Bronchial epithelial cell (primary cell): ENCODE results near the gene GALNT8. TPM values are rescaled to one million over a fixed set of nuclear protein-coding genes. Genes with fewer than 3 reads are reported as not detected.
A peak's percentile ranks its signal among the peaks of the same experiment; 100 is the strongest.
"Not testable (repeated sequence)": the region's sequence is repeated elsewhere in the genome, so short reads cannot be mapped to it uniquely, and the experiment has no call there.

Experiments used
- DNase-seq: peaks from one replicate; pipeline ENCODE4 v3.0.0-alpha.2; 2010; ENCODE audit warnings: low read depth
- FAIRE-seq: peaks from 2 replicates; lab custom pipeline; 2011; peaks lifted over from hg19 to GRCh38; lab: Jason Lieb, UNC
- H3K27me3 ChIP-seq: 2 replicates; pipeline ENCODE4 v1.5.1; 2011; ENCODE audit warnings: low read length; ENCODE audit not compliant: control insufficient read depth, insufficient read depth
- H3K36me3 ChIP-seq: 2 replicates; pipeline ENCODE4 v1.5.1; 2011; ENCODE audit warnings: low read length; ENCODE audit not compliant: control insufficient read depth, insufficient read depth
- H3K4me3 ChIP-seq: 2 replicates; pipeline ENCODE4 v1.5.1; 2011; ENCODE audit warnings: mild to moderate bottlenecking, low read depth, low read length, control low read depth
- CTCF ChIP-seq: IDR thresholded peaks from 2 replicates; pipeline ENCODE4 v1.5.1; 2011; ENCODE audit warnings: mild to moderate bottlenecking, moderate library complexity, low read length, control low read depth, inconsistent platforms; ENCODE audit not compliant: insufficient read depth, severe bottlenecking
- total RNA-seq: library from RNA; depleted of rRNA; stranded (reverse); fragments of >200 nt; gene quantifications from 2 replicates; pipeline ENCODE4 v1.2.1, GENCODE V29; 2014

Gene GALNT8
- total RNA-seq, 1 donor from 2014 or later: not detected

GRCh38 chr12:4710113-4710512 is 10.1 kb upstream of the GALNT8 start:
- no peak for TF ChIP-seq CTCF
- DNase-seq (no peak), FAIRE-seq (no peak)
- Histone ChIP-seq H3K27me3 (no peaks in the 10 kb centered on the region), H3K36me3 (no peaks in the 10 kb centered on the region), H3K4me3 (no peak overlapping the region)

GRCh38 chr12:4714879-4715278 is 5.3 kb upstream of the GALNT8 start:
- Histone ChIP-seq H3K4me3 (no peak overlapping the region), H3K27me3 (no peaks in the 10 kb centered on the region), H3K36me3 (no peaks in the 10 kb centered on the region)
- no peak for TF ChIP-seq CTCF
- DNase-seq (no peak), FAIRE-seq (no peak)

- H3K4me3 ChIP-seq: no peak overlapping the region
- no peak for DNase-seq
- FAIRE-seq: no peak
- no peak for TF ChIP-seq CTCF
- H3K36me3 ChIP-seq: no peaks in the 10 kb centered on the region
- H3K27me3 ChIP-seq: no peaks in the 10 kb centered on the region
These were observed 2.4 kb upstream of the GALNT8 start for GRCh38 chr12:4717806-4718205.

- FAIRE-seq (peak; percentile 13), DNase-seq (no peak)
- no peak for TF ChIP-seq CTCF
- H3K4me3 ChIP-seq: no peak overlapping the region
- no peaks in the 10 kb centered on the region for H3K27me3 ChIP-seq
- H3K36me3 ChIP-seq: no peaks in the 10 kb centered on the region
These were observed 416 bp downstream of the GALNT8 start for GRCh38 chr12:4720637-4720995.

- H3K4me3 ChIP-seq, DNase-seq, H3K27me3 ChIP-seq, H3K36me3 ChIP-seq, FAIRE-seq: not testable (repeated sequence)
These were observed 1.4 kb downstream of the GALNT8 start for GRCh38 chr12:4721587-4721986.

- no peaks in the 10 kb centered on the region for H3K36me3 ChIP-seq
- no peak for DNase-seq
- FAIRE-seq: peak; percentile 58
- H3K27me3 ChIP-seq: no peaks in the 10 kb centered on the region
- no peak overlapping the region for H3K4me3 ChIP-seq
- TF ChIP-seq CTCF: no peak
These were observed 3.0 kb downstream of the GALNT8 start for GRCh38 chr12:4723226-4723625.

- FAIRE-seq: no peak
- no peaks in the 10 kb centered on the region for H3K27me3 ChIP-seq
These were observed 4.9 kb downstream of the GALNT8 start for GRCh38 chr12:4725057-4725456.

More at GRCh38 chr12:4725057-4725456, 4.9 kb downstream of the GALNT8 start:
- no peak for DNase-seq
- TF ChIP-seq CTCF: no peak
- H3K36me3 ChIP-seq: no peaks in the 10 kb centered on the region
- H3K4me3 ChIP-seq: no peak overlapping the region
